Lower leg skin (tissue), 3 donors: Measurements from ENCODE around the gene NSD1.

ENCODE experiments used
- POLR2A ChIP-seq, 2 donors: fragments of 450-650 bp; IDR thresholded peaks; one replicate each; pipeline ENCODE4 v1.6.1; 2016 to 2017; ENCODE audit warnings: antibody characterized with exemption in 2 of 2, mild to moderate bottlenecking in 1 of 2, moderate library complexity in 1 of 2
- TF ChIP-seq, protein P1 (sequence below), 3 donors: fragments of 450-650 bp; IDR thresholded peaks; one replicate each; pipeline ENCODE4 v1.5.1; 2016; ENCODE audit warnings: antibody characterized with exemption in 3 of 3, mild to moderate bottlenecking in 3 of 3, moderate library complexity in 2 of 3

DNA sequence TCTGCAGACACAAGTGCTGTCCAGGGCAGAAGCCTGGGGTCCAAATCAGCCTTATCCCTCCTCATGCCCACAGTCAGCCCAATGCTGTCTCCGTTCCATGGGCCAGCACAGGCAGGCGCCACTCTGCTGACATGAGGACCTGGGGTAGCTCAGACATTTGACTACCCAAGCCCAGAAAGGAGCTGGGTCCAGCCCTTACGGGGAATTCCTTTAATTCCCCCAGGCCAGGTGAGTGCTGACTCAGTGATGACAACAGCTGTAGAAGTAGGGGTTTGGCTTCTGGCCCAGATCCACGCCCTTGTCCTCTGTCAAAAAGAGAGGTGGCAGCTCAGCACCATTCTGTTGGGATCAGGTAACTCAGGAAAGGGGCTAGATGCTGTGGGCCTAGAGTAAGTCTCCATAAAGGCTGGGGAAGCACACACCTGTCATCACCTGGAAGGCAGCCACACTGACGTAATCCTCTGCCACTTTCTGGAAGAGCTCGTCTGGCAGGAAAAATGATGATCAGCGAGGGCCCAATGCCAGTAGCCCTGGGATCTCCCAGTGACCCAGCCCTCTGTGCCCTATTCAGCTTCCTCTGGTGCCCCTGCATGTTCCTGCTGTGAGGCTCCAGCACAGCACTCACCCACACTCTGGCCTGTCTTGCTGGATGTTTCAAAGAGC is 168.1 kb downstream of the NSD1 start:
- TF ChIP-seq, protein P1, sequence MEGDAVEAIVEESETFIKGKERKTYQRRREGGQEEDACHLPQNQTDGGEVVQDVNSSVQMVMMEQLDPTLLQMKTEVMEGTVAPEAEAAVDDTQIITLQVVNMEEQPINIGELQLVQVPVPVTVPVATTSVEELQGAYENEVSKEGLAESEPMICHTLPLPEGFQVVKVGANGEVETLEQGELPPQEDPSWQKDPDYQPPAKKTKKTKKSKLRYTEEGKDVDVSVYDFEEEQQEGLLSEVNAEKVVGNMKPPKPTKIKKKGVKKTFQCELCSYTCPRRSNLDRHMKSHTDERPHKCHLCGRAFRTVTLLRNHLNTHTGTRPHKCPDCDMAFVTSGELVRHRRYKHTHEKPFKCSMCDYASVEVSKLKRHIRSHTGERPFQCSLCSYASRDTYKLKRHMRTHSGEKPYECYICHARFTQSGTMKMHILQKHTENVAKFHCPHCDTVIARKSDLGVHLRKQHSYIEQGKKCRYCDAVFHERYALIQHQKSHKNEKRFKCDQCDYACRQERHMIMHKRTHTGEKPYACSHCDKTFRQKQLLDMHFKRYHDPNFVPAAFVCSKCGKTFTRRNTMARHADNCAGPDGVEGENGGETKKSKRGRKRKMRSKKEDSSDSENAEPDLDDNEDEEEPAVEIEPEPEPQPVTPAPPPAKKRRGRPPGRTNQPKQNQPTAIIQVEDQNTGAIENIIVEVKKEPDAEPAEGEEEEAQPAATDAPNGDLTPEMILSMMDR (IDR thresholded peaks at IDR 0.05), result no peak
- no peak for TF ChIP-seq POLR2A (IDR thresholded peaks at IDR 0.05)
